Lung (tissue), 12 donors: ENCODE data around the gene IFIT5. TPM values are rescaled to one million over a fixed set of nuclear protein-coding genes. Genes with fewer than 3 reads are reported as not detected.

Experiments
- ATAC-seq: fragments of 200-7000 bp; cut with Tn5 transposase; one replicate; pipeline ENCODE4 v1.9.1; 2020; ENCODE audit warnings: moderate number of reproducible peaks; ENCODE audit not compliant: insufficient read depth, low FRiP score
- DNase-seq, 3 donors: peaks; one replicate each; pipeline ENCODE4 v3.0.0-alpha.2; 2013 to 2017
- H3K27ac ChIP-seq, 2 donors: one replicate each; pipeline ENCODE4 v1.5.1; 2013; ENCODE audit warnings: mild to moderate bottlenecking in 2 of 2, moderate library complexity in 2 of 2, control low read depth in 1 of 2, inconsistent platforms in 1 of 2, low read depth in 1 of 2, low read length in 1 of 2
- H3K27me3 ChIP-seq, 3 donors: one replicate each; pipeline ENCODE4 v1.5.1; 2013; ENCODE audit warnings: low read length in 2 of 3; ENCODE audit not compliant: control insufficient read depth in 3 of 3, insufficient read depth in 3 of 3
- H3K36me3 ChIP-seq, 4 donors: one replicate each; pipeline ENCODE4 v1.5.1; 2013; ENCODE audit warnings: low read length in 4 of 4, mild to moderate bottlenecking in 1 of 4, moderate library complexity in 1 of 4; ENCODE audit not compliant: control insufficient read depth in 4 of 4, insufficient read depth in 4 of 4
- H3K4me1 ChIP-seq, 5 donors: one replicate each; pipeline ENCODE4 v1.5.1; 2013; ENCODE audit warnings: low read length in 5 of 5, mild to moderate bottlenecking in 2 of 5, moderate library complexity in 1 of 5; ENCODE audit not compliant: control insufficient read depth in 5 of 5, insufficient read depth in 5 of 5
- H3K4me3 ChIP-seq: one replicate; pipeline ENCODE4 v1.5.1; 2013; ENCODE audit warnings: mild to moderate bottlenecking, control low read depth, moderate library complexity
- H3K9ac ChIP-seq, 2 donors: one replicate each; pipeline ENCODE4 v1.5.1; 2013; ENCODE audit warnings: low read length in 2 of 2, control low read depth in 1 of 2; ENCODE audit not compliant: insufficient read depth in 1 of 2
- H3K9me3 ChIP-seq, 4 donors: one replicate each; pipeline ENCODE4 v1.5.1; 2013; ENCODE audit warnings: low read length in 3 of 4, mild to moderate bottlenecking in 1 of 4, moderate library complexity in 1 of 4; ENCODE audit not compliant: control insufficient read depth in 4 of 4, insufficient read depth in 3 of 4
- CTCF ChIP-seq: IDR thresholded peaks from 2 replicates; pipeline ENCODE4 v1.5.1; 2012; ENCODE audit warnings: mild to moderate bottlenecking; ENCODE audit errors: control extremely low read depth, extremely low read depth
- WGBS, 2 donors: extraction: QIAGEN DNeasy Blood & Tissue Kit; methylation state at CpG; one replicate each; pipeline ENCODE4 v1.1.7; 2013; 5-methylcytosine and 5-hydroxymethylcytosine counted together
- polyA plus RNA-seq, 2 donors: library from polyadenylated mRNA; stranded (reverse); fragments of 200-250 nt; gene quantifications; one replicate each; pipeline ENCODE4 v1.2.1, GENCODE V29; 2013
- total RNA-seq, 2 donors: library from RNA; depleted of rRNA in 1 of 2; stranded (reverse); fragments of >200 nt in 1 of 2; gene quantifications; one replicate each; pipeline ENCODE4 v1.2.1, GENCODE V29; 2014 to 2021
- donor health status: control.
- donor health status: control.
- donor health status: Bipolar disorder and iron deficiency.
- donor health status: healthy.
- donor health status: DM: yes; HTN: yes; CAD: no.

Gene IFIT5
- total and polyA plus RNA-seq, 4 donors, result 12.6 to 21.8 (median 15.6) TPM

- Histone ChIP-seq H3K27me3 (no peaks in the 10 kb centered on the region), H3K36me3 (peaks cover 0 to 6% (median 4%) of the 10 kb centered on the region in 4 donors), H3K9me3 (no peaks in the 10 kb centered on the region), H3K4me1 (peaks cover 0 to 8% (median 0%) of the 10 kb centered on the region in 5 donors), H3K27ac (no peak overlapping the region), H3K4me3 (no peak overlapping the region), H3K9ac (no peak overlapping the region)
- WGBS, 2 donors, result 57 to 65% methylated on average over 5 of the region's 5 CpGs
- peak; percentile 46 for ATAC-seq
- DNase-seq, result peak; percentile 23 to 82 (median 82)
- TF ChIP-seq CTCF, result peak; percentile 75
Observed at GRCh38 chr10:89426230-89426868, 12.0 kb downstream of the IFIT5 start.

DNA sequence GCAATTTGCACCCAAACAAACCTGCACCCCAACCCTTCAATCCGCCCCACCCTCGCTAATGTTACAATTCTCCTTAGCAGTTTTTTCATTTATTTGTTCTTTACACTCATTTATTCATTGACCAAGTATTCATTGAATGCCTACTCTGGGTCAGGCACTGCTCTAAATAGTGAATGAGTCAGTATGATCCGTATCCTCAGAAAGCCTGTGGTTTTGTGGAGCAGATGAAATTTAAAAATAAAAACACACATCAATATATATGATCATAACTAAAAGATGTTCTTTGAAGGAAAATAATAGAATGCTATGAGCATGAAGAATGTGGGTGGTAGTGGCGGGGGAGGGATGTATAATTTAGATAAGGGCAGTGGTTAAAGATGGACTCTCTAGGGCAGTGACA lies 13.3 kb downstream of the IFIT5 start:
- no peaks in the 10 kb centered on the region for H3K9me3 ChIP-seq
- TF ChIP-seq CTCF, result no peak
- peaks cover 0 to 12% (median 0%) of the 10 kb centered on the region in 5 donors for H3K4me1 ChIP-seq
- no peak for DNase-seq
- H3K27me3 ChIP-seq, result no peaks in the 10 kb centered on the region
- no peaks in the 10 kb centered on the region for H3K36me3 ChIP-seq
- 86 to 91% methylated on average over 4 of the region's 4 CpGs for WGBS, 2 donors
- no peak overlapping the region for H3K4me3 ChIP-seq
- ATAC-seq, result no peak
- peak overlapping the region in 1 of 2 donors; percentile 28 for H3K27ac ChIP-seq
- no peak overlapping the region for H3K9ac ChIP-seq

DNA sequence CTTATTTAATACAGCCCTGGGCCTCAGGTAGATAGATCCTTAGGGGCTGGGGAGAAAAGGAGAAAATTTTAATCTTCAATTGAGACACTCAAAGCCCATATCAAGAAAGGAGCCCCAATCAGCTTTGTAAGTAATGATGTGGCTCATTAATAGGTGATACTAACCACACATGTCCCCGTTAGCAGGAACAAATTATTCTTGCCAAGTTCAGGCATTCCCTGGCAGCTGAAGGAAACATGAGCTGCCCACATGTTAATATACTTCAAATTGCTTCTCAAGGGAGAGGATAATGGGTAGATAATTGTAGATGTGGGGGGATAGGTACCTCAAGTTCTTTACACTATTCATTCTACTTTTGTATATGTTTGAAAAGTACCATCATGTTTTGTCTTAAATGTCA lies 14.5 kb downstream of the IFIT5 start:
- WGBS, 2 donors, result 64 to 71% methylated on average over 1 of the region's 1 CpG
- H3K27me3 ChIP-seq, result no peaks in the 10 kb centered on the region
- no peak for DNase-seq
- no peak for TF ChIP-seq CTCF
- no peak for ATAC-seq
- H3K4me3 ChIP-seq, result no peak overlapping the region
- no peaks in the 10 kb centered on the region for H3K9me3 ChIP-seq
- H3K9ac ChIP-seq, result no peak overlapping the region
- H3K4me1 ChIP-seq, result peaks cover 0 to 12% (median 0%) of the 10 kb centered on the region in 5 donors
- H3K27ac ChIP-seq, result peak overlapping the region in 1 of 2 donors; percentile 21
- no peaks in the 10 kb centered on the region for H3K36me3 ChIP-seq
